ENCODE results near the gene NUDT1. TPM values are rescaled to one million over a fixed set of nuclear protein-coding genes. Genes with fewer than 3 reads are reported as not detected.

The NUDT1 gene
- total and polyA plus RNA-seq, 2 donors: 37.5 to 105 TPM

DNA sequence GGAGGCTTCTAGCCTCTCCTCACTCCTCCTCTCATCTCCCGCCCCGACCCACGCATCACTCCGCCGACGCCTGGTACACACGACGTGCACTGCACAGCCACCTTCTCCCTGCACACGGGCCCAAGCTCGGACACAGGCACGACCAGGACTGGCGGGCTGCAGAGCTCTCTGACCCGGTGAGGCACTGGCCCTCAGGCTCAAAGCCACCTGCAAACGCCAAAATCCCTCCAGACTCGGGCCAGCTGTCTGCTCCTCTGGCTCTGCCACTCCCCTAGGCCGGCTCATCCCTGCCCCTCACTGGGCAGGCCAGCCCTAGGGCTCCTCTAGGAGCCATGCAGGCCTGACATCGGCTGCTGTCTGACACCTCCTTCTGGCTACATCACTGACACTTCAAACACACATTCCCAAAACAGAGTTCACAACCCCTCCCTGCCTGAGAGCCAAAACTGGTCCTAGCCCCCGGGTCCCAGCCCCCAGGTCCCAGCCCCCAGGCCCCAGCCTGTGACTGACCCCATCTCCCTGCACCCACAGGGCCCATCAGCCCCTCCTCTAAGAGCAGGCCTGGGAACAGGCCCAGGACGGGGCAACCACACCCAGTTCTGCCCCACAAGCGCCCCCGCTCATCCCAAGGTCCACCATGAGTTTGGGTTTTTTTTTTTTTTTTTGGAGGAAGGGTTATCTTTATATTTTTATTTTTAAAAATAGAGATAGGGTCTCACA lies 44.4 kb upstream of the NUDT1 start:
- H3K27me3 ChIP-seq (ENCODE audit: control insufficient read depth in 2 of 2, insufficient read depth in 1 of 2, low read length in 1 of 2): no peaks in the 10 kb centered on the region
- H3K27ac ChIP-seq (ENCODE audit: low read depth in 1 of 2, low read length in 1 of 2): no peak overlapping the region
- WGBS: 97% methylated on average over 21 of the region's 21 CpGs
- H3K4me1 ChIP-seq (ENCODE audit: control insufficient read depth in 2 of 2, insufficient read depth in 2 of 2, low read length in 2 of 2): peaks cover 0 to 25% of the 10 kb centered on the region in 2 donors
- DNase-seq (ENCODE audit: low read depth in 6 of 9, low spot score in 9 of 9): no peak
- no peak overlapping the region for H3K4me3 ChIP-seq (ENCODE audit: low read length in 2 of 2)
- H3K36me3 ChIP-seq (ENCODE audit: control insufficient read depth in 2 of 2, insufficient read depth in 2 of 2, low read length in 1 of 2): peaks cover 42 to 50% of the 10 kb centered on the region in 2 donors
- H3K9me3 ChIP-seq (ENCODE audit: control insufficient read depth in 2 of 2, insufficient read depth in 1 of 2, low read length in 1 of 2): peaks cover 1 to 17% of the 10 kb centered on the region in 2 donors

DNA sequence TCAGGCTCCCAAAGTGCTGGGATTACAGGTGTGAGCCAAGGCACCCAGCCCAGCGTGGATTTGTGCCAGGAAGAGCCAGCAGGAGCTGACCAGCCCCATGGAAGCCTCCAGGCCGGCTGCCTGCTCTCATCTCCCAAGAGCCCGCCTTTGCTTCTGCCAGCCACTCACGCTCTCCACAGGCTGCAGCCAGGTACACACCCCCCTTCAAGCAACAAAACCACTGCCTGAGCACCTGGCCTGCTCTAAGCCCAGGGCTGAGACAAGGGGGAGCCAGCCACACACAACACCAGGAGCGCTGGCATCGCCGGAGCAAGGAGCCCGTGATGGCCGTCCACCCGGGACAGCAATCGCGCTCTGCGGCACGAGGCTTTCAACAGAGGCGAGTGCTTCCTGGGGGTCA lies 43.8 kb upstream of the NUDT1 start:
- no peak overlapping the region for H3K27ac ChIP-seq (ENCODE audit: low read depth in 1 of 2, low read length in 1 of 2)
- peaks cover 1 to 17% of the 10 kb centered on the region in 2 donors for H3K9me3 ChIP-seq (ENCODE audit: control insufficient read depth in 2 of 2, insufficient read depth in 1 of 2, low read length in 1 of 2)
- WGBS: 96% methylated on average over 15 of the region's 15 CpGs
- H3K4me3 ChIP-seq (ENCODE audit: low read length in 2 of 2): no peak overlapping the region
- no peak for DNase-seq (ENCODE audit: low read depth in 6 of 9, low spot score in 9 of 9)
- no peaks in the 10 kb centered on the region for H3K27me3 ChIP-seq (ENCODE audit: control insufficient read depth in 2 of 2, insufficient read depth in 1 of 2, low read length in 1 of 2)
- H3K4me1 ChIP-seq (ENCODE audit: control insufficient read depth in 2 of 2, insufficient read depth in 2 of 2, low read length in 2 of 2): peaks cover 0 to 30% of the 10 kb centered on the region in 2 donors
- H3K36me3 ChIP-seq (ENCODE audit: control insufficient read depth in 2 of 2, insufficient read depth in 2 of 2, low read length in 1 of 2): peaks cover 41 to 46% of the 10 kb centered on the region in 2 donors

DNA sequence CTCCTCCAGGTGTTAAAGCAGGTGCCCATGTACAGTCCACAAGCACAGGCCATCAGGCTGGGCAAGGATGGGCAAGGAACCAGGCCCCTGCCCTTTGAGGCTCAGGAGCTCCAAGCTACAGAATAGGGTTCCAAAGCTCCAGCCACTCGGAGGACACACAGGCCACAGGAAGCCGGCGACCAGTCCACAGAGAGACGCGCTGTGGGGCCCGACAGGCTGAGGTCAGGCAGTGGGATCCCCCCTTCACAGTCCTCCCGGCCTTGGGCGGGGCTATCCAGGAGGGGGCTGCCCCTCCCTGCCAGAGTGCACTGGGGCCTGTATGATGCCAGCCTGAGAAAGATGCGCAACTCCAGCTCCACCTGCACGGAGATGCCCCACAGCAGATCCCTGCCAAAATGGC lies 43.3 kb upstream of the NUDT1 start:
- H3K36me3 ChIP-seq (ENCODE audit: control insufficient read depth in 2 of 2, insufficient read depth in 2 of 2, low read length in 1 of 2): peaks cover 36 to 41% of the 10 kb centered on the region in 2 donors
- no peak for DNase-seq (ENCODE audit: low read depth in 6 of 9, low spot score in 9 of 9)

DNA sequence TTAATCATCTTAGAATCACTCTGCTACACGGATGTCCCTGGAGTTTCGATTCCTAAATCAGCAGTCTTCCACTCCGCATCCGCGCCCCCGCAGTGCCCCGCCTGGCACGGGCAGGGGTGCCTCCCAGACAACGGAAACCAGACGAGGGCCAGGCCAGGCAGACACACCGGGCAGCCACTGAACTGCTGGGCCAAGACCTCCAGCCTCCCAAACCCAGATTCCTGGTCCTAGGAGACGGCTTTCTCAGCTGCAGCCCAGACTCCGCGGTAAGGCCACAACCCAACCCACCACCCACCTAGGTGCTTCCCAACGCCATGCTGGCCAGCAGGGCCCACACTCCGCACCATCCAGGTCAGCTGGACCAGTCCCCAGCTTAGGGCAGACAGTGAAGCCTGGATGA lies 42.5 kb upstream of the NUDT1 start:
- no peak for DNase-seq (ENCODE audit: low read depth in 6 of 9, low spot score in 9 of 9)
- Histone ChIP-seq H3K27ac (ENCODE audit: low read depth in 1 of 2, low read length in 1 of 2) (no peak overlapping the region), H3K4me3 (ENCODE audit: low read length in 2 of 2) (no peak overlapping the region), H3K36me3 (ENCODE audit: control insufficient read depth in 2 of 2, insufficient read depth in 2 of 2, low read length in 1 of 2) (peaks cover 36 to 44% of the 10 kb centered on the region in 2 donors), H3K9me3 (ENCODE audit: control insufficient read depth in 2 of 2, insufficient read depth in 1 of 2, low read length in 1 of 2) (peaks cover 1 to 17% of the 10 kb centered on the region in 2 donors), H3K4me1 (ENCODE audit: control insufficient read depth in 2 of 2, insufficient read depth in 2 of 2, low read length in 2 of 2) (peaks cover 0 to 29% of the 10 kb centered on the region in 2 donors), H3K27me3 (ENCODE audit: control insufficient read depth in 2 of 2, insufficient read depth in 1 of 2, low read length in 1 of 2) (no peaks in the 10 kb centered on the region)
- 98% methylated on average over 16 of the region's 16 CpGs for WGBS

More for the DNA sequence above, 43.3 kb upstream of the NUDT1 start:
- H3K4me3 ChIP-seq (ENCODE audit: low read length in 2 of 2): no peak overlapping the region
- 96% methylated on average over 10 of the region's 10 CpGs for WGBS
- H3K4me1 ChIP-seq (ENCODE audit: control insufficient read depth in 2 of 2, insufficient read depth in 2 of 2, low read length in 2 of 2): peaks cover 0 to 31% of the 10 kb centered on the region in 2 donors
- H3K27ac ChIP-seq (ENCODE audit: low read depth in 1 of 2, low read length in 1 of 2): no peak overlapping the region
- H3K9me3 ChIP-seq (ENCODE audit: control insufficient read depth in 2 of 2, insufficient read depth in 1 of 2, low read length in 1 of 2): peaks cover 1 to 17% of the 10 kb centered on the region in 2 donors
- no peaks in the 10 kb centered on the region for H3K27me3 ChIP-seq (ENCODE audit: control insufficient read depth in 2 of 2, insufficient read depth in 1 of 2, low read length in 1 of 2)

DNA sequence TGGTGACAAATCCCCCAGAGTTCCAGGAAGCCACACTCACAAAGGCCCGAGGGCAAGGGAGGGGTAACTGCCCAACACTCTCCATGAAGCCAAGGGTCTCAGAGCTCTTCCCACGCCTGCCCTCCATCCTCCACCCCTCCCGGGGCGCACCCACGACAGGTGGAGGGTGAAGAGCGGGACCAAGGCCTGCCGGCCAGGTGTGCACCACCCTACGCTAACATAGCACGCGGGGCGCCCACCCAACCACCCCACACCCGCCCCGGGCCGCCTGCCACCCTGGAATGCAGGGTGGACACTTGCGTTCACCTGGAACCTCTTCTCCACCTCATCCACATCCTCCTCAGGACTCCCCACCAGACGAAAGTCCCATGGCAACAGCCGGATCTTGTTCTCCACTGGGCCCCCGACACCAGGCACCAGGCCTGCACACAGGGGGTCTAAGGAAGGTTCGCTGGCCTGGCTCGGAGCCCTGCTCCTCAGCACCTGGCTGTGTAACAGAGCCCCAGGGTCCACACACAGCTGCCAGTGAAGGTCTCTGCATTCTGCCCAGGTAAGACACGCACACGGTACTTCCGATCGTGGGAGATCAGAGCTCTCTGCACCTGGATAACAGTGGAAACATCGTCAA lies 42.0 kb upstream of the NUDT1 start:
- Histone ChIP-seq H3K27ac (ENCODE audit: low read depth in 1 of 2, low read length in 1 of 2) (no peak overlapping the region), H3K4me1 (ENCODE audit: control insufficient read depth in 2 of 2, insufficient read depth in 2 of 2, low read length in 2 of 2) (peaks cover 0 to 29% of the 10 kb centered on the region in 2 donors), H3K27me3 (ENCODE audit: control insufficient read depth in 2 of 2, insufficient read depth in 1 of 2, low read length in 1 of 2) (no peaks in the 10 kb centered on the region), H3K4me3 (ENCODE audit: low read length in 2 of 2) (no peak overlapping the region), H3K36me3 (ENCODE audit: control insufficient read depth in 2 of 2, insufficient read depth in 2 of 2, low read length in 1 of 2) (peaks cover 36 to 47% of the 10 kb centered on the region in 2 donors), H3K9me3 (ENCODE audit: control insufficient read depth in 2 of 2, insufficient read depth in 1 of 2, low read length in 1 of 2) (peaks cover 1 to 14% of the 10 kb centered on the region in 2 donors)
- whole genome bisulfite sequencing: 96% methylated on average over 25 of the region's 25 CpGs
- DNase-seq (ENCODE audit: low read depth in 6 of 9, low spot score in 9 of 9): no peak

DNA sequence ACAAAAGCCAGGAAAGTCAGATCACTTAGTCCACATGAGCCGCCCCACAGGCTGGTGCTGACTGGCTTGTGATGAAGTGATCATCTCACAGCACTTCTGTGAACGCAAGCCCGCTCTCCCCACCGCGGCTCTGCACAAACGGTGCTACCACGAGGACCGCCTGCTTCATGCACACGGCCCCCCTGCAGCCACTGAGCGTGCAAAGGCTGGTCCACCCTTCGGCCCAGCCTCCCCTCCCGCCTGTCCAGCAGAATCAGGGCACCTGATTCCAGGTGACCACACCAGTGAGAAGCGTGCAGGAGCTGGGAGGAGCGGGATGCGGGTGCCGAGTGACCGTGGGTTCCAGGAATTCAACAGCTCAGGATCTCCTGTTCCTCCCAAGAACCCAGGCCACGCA lies 41.4 kb upstream of the NUDT1 start:
- Histone ChIP-seq H3K27ac (ENCODE audit: low read depth in 1 of 2, low read length in 1 of 2) (no peak overlapping the region), H3K9me3 (ENCODE audit: control insufficient read depth in 2 of 2, insufficient read depth in 1 of 2, low read length in 1 of 2) (peaks cover 1 to 10% of the 10 kb centered on the region in 2 donors), H3K4me1 (ENCODE audit: control insufficient read depth in 2 of 2, insufficient read depth in 2 of 2, low read length in 2 of 2) (peaks cover 0 to 27% of the 10 kb centered on the region in 2 donors), H3K4me3 (ENCODE audit: low read length in 2 of 2) (no peak overlapping the region), H3K27me3 (ENCODE audit: control insufficient read depth in 2 of 2, insufficient read depth in 1 of 2, low read length in 1 of 2) (no peaks in the 10 kb centered on the region), H3K36me3 (ENCODE audit: control insufficient read depth in 2 of 2, insufficient read depth in 2 of 2, low read length in 1 of 2) (peaks cover 31 to 44% of the 10 kb centered on the region in 2 donors)
- DNase-seq (ENCODE audit: low read depth in 6 of 9, low spot score in 9 of 9): no peak
- whole genome bisulfite sequencing: 97% methylated on average over 18 of the region's 18 CpGs

DNA sequence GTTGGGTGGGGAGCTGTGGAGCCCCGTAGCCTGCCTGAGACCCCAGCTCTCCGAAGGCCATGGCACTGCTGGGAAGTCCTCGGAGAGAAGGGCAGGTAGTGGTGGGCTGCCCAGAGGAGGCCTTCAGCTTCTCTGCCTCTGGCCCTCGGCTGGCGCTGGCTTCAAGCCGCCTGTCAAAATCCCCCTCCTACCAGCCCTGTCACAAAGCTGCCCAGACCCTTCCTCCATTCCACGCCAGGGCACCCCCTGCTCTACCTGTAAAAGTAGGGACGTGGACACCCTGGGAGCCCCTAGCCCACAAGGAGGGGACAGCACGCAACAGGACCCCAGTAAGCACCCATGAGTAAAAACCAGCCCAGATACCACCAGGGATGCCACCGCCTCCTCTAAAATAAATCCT lies 40.9 kb upstream of the NUDT1 start:
- WGBS: 97% methylated on average over 10 of the region's 10 CpGs
- DNase-seq (ENCODE audit: low read depth in 6 of 9, low spot score in 9 of 9): no peak

DNA sequence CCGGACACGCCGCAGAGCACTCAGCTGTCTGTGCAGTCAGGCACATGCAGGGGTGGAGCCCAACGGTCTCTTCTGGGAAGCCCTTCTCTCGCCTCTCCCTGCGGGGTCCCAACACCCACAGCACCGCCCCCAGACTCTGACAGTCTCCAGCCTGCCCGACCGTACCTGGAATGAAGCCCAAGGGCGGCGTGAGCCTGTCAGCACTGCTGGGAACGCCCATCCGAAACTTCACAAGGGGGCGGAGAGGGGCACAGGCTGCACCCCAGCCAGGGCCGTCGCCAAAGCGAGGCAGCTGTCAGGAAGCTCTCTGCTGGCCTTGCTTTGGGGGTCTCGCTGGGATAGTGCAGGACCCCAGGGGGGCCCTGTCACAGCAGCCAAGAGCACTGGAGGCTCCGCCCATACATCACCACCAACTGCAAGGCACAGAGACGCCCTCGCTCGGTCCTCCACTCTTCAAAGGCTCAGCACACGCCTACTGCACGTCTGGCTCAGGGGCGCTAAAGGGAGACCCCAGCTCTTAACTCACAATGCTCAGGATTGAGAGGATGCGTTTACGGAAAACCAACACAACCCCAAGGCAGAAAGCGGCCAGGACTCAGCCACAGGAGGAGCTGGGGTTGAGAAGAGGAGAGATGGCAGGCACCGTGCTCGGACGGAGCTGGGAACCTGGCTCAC lies 40.2 kb upstream of the NUDT1 start:
- DNase-seq (ENCODE audit: low read depth in 6 of 9, low spot score in 9 of 9): no peak
- Histone ChIP-seq H3K36me3 (ENCODE audit: control insufficient read depth in 2 of 2, insufficient read depth in 2 of 2, low read length in 1 of 2) (peaks cover 24 to 35% of the 10 kb centered on the region in 2 donors), H3K4me3 (ENCODE audit: low read length in 2 of 2) (no peak overlapping the region), H3K27ac (ENCODE audit: low read depth in 1 of 2, low read length in 1 of 2) (no peak overlapping the region), H3K9me3 (ENCODE audit: control insufficient read depth in 2 of 2, insufficient read depth in 1 of 2, low read length in 1 of 2) (peaks cover 0 to 2% of the 10 kb centered on the region in 2 donors), H3K27me3 (ENCODE audit: control insufficient read depth in 2 of 2, insufficient read depth in 1 of 2, low read length in 1 of 2) (no peaks in the 10 kb centered on the region), H3K4me1 (ENCODE audit: control insufficient read depth in 2 of 2, insufficient read depth in 2 of 2, low read length in 2 of 2) (peaks cover 0 to 17% of the 10 kb centered on the region in 2 donors)
- 92% methylated on average over 31 of the region's 31 CpGs for WGBS

More for the DNA sequence above, 40.9 kb upstream of the NUDT1 start:
- Histone ChIP-seq H3K36me3 (ENCODE audit: control insufficient read depth in 2 of 2, insufficient read depth in 2 of 2, low read length in 1 of 2) (peaks cover 26 to 38% of the 10 kb centered on the region in 2 donors), H3K9me3 (ENCODE audit: control insufficient read depth in 2 of 2, insufficient read depth in 1 of 2, low read length in 1 of 2) (peaks cover 0 to 6% of the 10 kb centered on the region in 2 donors), H3K4me3 (ENCODE audit: low read length in 2 of 2) (no peak overlapping the region), H3K27ac (ENCODE audit: low read depth in 1 of 2, low read length in 1 of 2) (no peak overlapping the region), H3K4me1 (ENCODE audit: control insufficient read depth in 2 of 2, insufficient read depth in 2 of 2, low read length in 2 of 2) (peaks cover 0 to 22% of the 10 kb centered on the region in 2 donors), H3K27me3 (ENCODE audit: control insufficient read depth in 2 of 2, insufficient read depth in 1 of 2, low read length in 1 of 2) (no peaks in the 10 kb centered on the region)

DNA sequence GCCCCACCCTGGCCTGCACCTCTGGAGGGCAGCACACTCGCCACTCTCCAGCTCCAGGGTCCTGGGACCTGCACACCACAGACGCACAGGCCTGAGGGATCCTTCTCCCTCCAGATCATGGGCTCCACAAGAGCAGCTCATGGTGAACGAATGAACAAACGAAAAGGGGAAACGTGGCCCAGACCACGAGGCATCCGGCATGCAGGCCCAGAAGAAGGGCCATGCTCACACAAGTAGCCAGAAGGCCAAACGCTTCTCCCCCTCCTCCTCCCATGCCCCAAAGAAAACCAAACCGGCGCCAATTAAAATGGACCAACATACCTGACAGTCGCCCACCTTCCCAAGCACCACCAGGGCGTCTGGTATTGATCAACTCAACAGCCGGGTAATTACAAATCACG lies 39.7 kb upstream of the NUDT1 start:
- no peak overlapping the region for H3K27ac ChIP-seq (ENCODE audit: low read depth in 1 of 2, low read length in 1 of 2)
- H3K4me1 ChIP-seq (ENCODE audit: control insufficient read depth in 2 of 2, insufficient read depth in 2 of 2, low read length in 2 of 2): peaks cover 0 to 13% of the 10 kb centered on the region in 2 donors
- 92% methylated on average over 14 of the region's 14 CpGs for WGBS
- H3K4me3 ChIP-seq (ENCODE audit: low read length in 2 of 2): no peak overlapping the region
- no peak for DNase-seq (ENCODE audit: low read depth in 6 of 9, low spot score in 9 of 9)
- H3K36me3 ChIP-seq (ENCODE audit: control insufficient read depth in 2 of 2, insufficient read depth in 2 of 2, low read length in 1 of 2): peaks cover 24 to 35% of the 10 kb centered on the region in 2 donors
- no peaks in the 10 kb centered on the region for H3K9me3 ChIP-seq (ENCODE audit: control insufficient read depth in 2 of 2, insufficient read depth in 1 of 2, low read length in 1 of 2)
- H3K27me3 ChIP-seq (ENCODE audit: control insufficient read depth in 2 of 2, insufficient read depth in 1 of 2, low read length in 1 of 2): no peaks in the 10 kb centered on the region

Data from thymus (tissue), 11 donors.